H9 (cell line): ENCODE data around the gene SPECC1. TPM values are rescaled to one million over a fixed set of nuclear protein-coding genes. Genes with fewer than 3 reads are reported as not detected.

Experiments used
- DNase-seq: peaks from one replicate; pipeline ENCODE4 v3.0.0-alpha.2; 2017
- H2AFZ ChIP-seq: one replicate; pipeline ENCODE4 v1.6.1; 2013; ENCODE audit warnings: mild to moderate bottlenecking, low read length, control low read depth, moderate library complexity
- H2AK5ac ChIP-seq: 2 replicates; pipeline ENCODE4 v1.6.1; 2013; ENCODE audit warnings: low read length, control low read depth, mixed read lengths; ENCODE audit not compliant: insufficient read length
- H2BK120ac ChIP-seq: one replicate; pipeline ENCODE4 v1.6.1; 2013; ENCODE audit warnings: low read depth, mild to moderate bottlenecking, low read length, control low read depth, inconsistent platforms; ENCODE audit not compliant: poor library complexity, severe bottlenecking
- H2BK12ac ChIP-seq: 2 replicates; pipeline ENCODE4 v1.6.1; 2013; ENCODE audit warnings: low read length, control low read depth, mixed read lengths, low read depth; ENCODE audit not compliant: insufficient read length
- H2BK15ac ChIP-seq: 2 replicates; pipeline ENCODE4 v1.6.1; 2013; ENCODE audit warnings: low read depth, low read length, control low read depth
- H2BK20ac ChIP-seq: one replicate; pipeline ENCODE4 v1.6.1; 2013; ENCODE audit warnings: low read depth, mild to moderate bottlenecking, low read length, control low read depth, inconsistent platforms; ENCODE audit not compliant: poor library complexity, severe bottlenecking
- H2BK5ac ChIP-seq: 2 replicates; pipeline ENCODE4 v1.6.1; 2013; ENCODE audit warnings: low read length, control low read depth, mixed read lengths; ENCODE audit not compliant: insufficient read length
- H3K14ac ChIP-seq: 2 replicates; pipeline ENCODE4 v1.6.1; 2013; ENCODE audit warnings: low read length, control low read depth; ENCODE audit not compliant: insufficient read depth
- H3K18ac ChIP-seq: 2 replicates; pipeline ENCODE4 v1.6.1; 2013; ENCODE audit warnings: low read depth, mild to moderate bottlenecking, mixed read lengths, low read length, control low read depth; ENCODE audit not compliant: insufficient read length
- H3K23ac ChIP-seq: 2 replicates; pipeline ENCODE4 v1.6.1; 2013; ENCODE audit warnings: low read length, control low read depth, mixed read lengths, low read depth; ENCODE audit not compliant: insufficient read length
- H3K23me2 ChIP-seq: 2 replicates; pipeline ENCODE4 v1.6.1; 2013; ENCODE audit warnings: low read depth, mild to moderate bottlenecking, mixed read lengths, low read length, control low read depth; ENCODE audit not compliant: insufficient read length, poor library complexity, severe bottlenecking
- H3K27ac ChIP-seq: 2 replicates; pipeline ENCODE4 v1.5.1; 2013; ENCODE audit warnings: low read length, control low read depth, mixed read lengths, low read depth; ENCODE audit not compliant: insufficient read length
- H3K27me3 ChIP-seq: 2 replicates; pipeline ENCODE4 v1.6.1; 2013; ENCODE audit warnings: low read length, control low read depth, inconsistent platforms; ENCODE audit not compliant: insufficient read depth
- H3K4ac ChIP-seq: 2 replicates; pipeline ENCODE4 v1.6.1; 2013; ENCODE audit warnings: low read depth, mild to moderate bottlenecking, control low read depth, inconsistent platforms, low read length, moderate library complexity
- H3K4me1 ChIP-seq: 2 replicates; pipeline ENCODE4 v1.6.1; 2013; ENCODE audit warnings: low read length, control low read depth, inconsistent platforms; ENCODE audit not compliant: insufficient read depth
- H3K4me2 ChIP-seq: 2 replicates; pipeline ENCODE4 v1.6.1; 2013; ENCODE audit warnings: low read length, control low read depth, mixed read lengths; ENCODE audit not compliant: insufficient read length, insufficient read depth
- H3K56ac ChIP-seq: 2 replicates; pipeline ENCODE4 v1.6.1; 2013; ENCODE audit warnings: low read depth, mild to moderate bottlenecking, mixed read lengths, low read length, control low read depth; ENCODE audit not compliant: insufficient read length
- H3K79me1 ChIP-seq: 2 replicates; pipeline ENCODE4 v1.6.1; 2013; ENCODE audit warnings: low read depth, mild to moderate bottlenecking, moderate library complexity, low read length, control low read depth, inconsistent platforms; ENCODE audit not compliant: insufficient read depth, poor library complexity, severe bottlenecking
- H3K79me2 ChIP-seq: 2 replicates; pipeline ENCODE4 v1.6.1; 2013; ENCODE audit warnings: low read length, control low read depth, inconsistent platforms; ENCODE audit not compliant: insufficient read depth
- H3K9ac ChIP-seq: 2 replicates; pipeline ENCODE4 v1.6.1; 2013; ENCODE audit warnings: low read length, control low read depth, mixed read lengths; ENCODE audit not compliant: insufficient read length; ENCODE audit errors: extremely low read depth
- H3K9me3 ChIP-seq: one replicate; pipeline ENCODE4 v1.6.1; 2013; ENCODE audit warnings: low read depth, low read length, inconsistent platforms; ENCODE audit not compliant: control insufficient read depth
- H3T11ph ChIP-seq: one replicate; pipeline ENCODE4 v1.6.1; 2013; ENCODE audit warnings: mild to moderate bottlenecking, low read length, control low read depth, inconsistent platforms
- H4K20me1 ChIP-seq: one replicate; pipeline ENCODE4 v1.6.1; 2013; ENCODE audit not compliant: control insufficient read depth, insufficient read length, insufficient read depth
- H4K5ac ChIP-seq: 2 replicates; pipeline ENCODE4 v1.6.1; 2013; ENCODE audit warnings: low read depth, mild to moderate bottlenecking, mixed read lengths, low read length, control low read depth; ENCODE audit not compliant: insufficient read length
- H4K8ac ChIP-seq: replicated peaks from 2 replicates; pipeline ENCODE4 v1.6.1; 2013; ENCODE audit warnings: low read length, control low read depth, mixed read lengths, low read depth; ENCODE audit not compliant: insufficient read length
- H4K91ac ChIP-seq: 2 replicates; pipeline ENCODE4 v1.6.1; 2013; ENCODE audit warnings: low read depth, mild to moderate bottlenecking, moderate library complexity, mixed read lengths, low read length, control low read depth; ENCODE audit not compliant: insufficient read length
- H3K27ac Mint-ChIP-seq, 3 experiments: 2 replicates in 2 of 3; 3 replicates in 1 of 3; pipeline ENCODE4 v1.8.0; 2020 to 2021; ENCODE audit warnings: mixed read lengths in 3 of 3, mild to moderate bottlenecking in 1 of 3, moderate library complexity in 1 of 3
- H3K27me3 Mint-ChIP-seq: 2 replicates; pipeline ENCODE4 v1.8.0; 2021; ENCODE audit warnings: low read depth, mild to moderate bottlenecking, moderate library complexity, mixed read lengths
- H3K36me3 Mint-ChIP-seq, 3 experiments: 2 replicates in 2 of 3; 3 replicates in 1 of 3; pipeline ENCODE4 v1.8.0; 2020 to 2021; ENCODE audit warnings: low read depth in 3 of 3, mixed read lengths in 3 of 3; ENCODE audit not compliant: insufficient read depth in 1 of 3
- H3K4me1 Mint-ChIP-seq, 2 experiments: 2 replicates each; pipeline ENCODE4 v1.8.0; 2020; ENCODE audit warnings: mixed read lengths in 2 of 2
- H3K4me3 Mint-ChIP-seq, 2 experiments: 2 replicates in 1 of 2; 3 replicates in 1 of 2; pipeline ENCODE4 v1.8.0; 2020 to 2021; ENCODE audit warnings: mild to moderate bottlenecking in 2 of 2, mixed read lengths in 2 of 2, moderate library complexity in 1 of 2
- H3K9me3 Mint-ChIP-seq, 2 experiments: 2 replicates in 1 of 2; 3 replicates in 1 of 2; pipeline ENCODE4 v1.8.0; 2020; ENCODE audit warnings: mild to moderate bottlenecking in 2 of 2, mixed read lengths in 2 of 2, moderate library complexity in 1 of 2
- WGBS: extraction: QIAGEN DNeasy Blood & Tissue Kit; methylation state at CpG from one replicate; pipeline ENCODE4 v1.1.7; 2013; ENCODE audit warnings: missing lambda C conversion rate, low lambda C conversion rate, mixed read lengths; ENCODE audit not compliant: insufficient read length; ENCODE audit errors: extremely low coverage; 5-methylcytosine and 5-hydroxymethylcytosine counted together
- total RNA-seq: library from RNA; stranded (reverse); gene quantifications from 2 replicates; pipeline ENCODE4 v1.2.1, GENCODE V29; 2021
- TF ChIP-seq, protein P1 (sequence below): fragments of 200-600 bp; sonication (generic); conservative IDR thresholded peaks from 3 replicates; pipeline ENCODE4 v1.8.0; 2021; ENCODE audit warnings: antibody characterized with exemption, mild to moderate bottlenecking

Gene SPECC1
- total RNA-seq, 1 experiment from 2014 or later = 65.7 TPM

- Histone ChIP-seq H3K79me1 (no peaks in the 10 kb centered on the region), H3K18ac (no peak overlapping the region), H2BK15ac (no peak overlapping the region), H3K9ac (no peak overlapping the region), H2BK120ac (no peak overlapping the region), H2AK5ac (no peak overlapping the region), H3K56ac (no peak overlapping the region), H3K27me3 (no peaks in the 10 kb centered on the region), H3K27ac (no peak overlapping the region), H3K14ac (no peak overlapping the region), H3K4me1 (peaks cover 1% of the 10 kb centered on the region), H2BK5ac (no peak overlapping the region), H3K79me2 (no peaks in the 10 kb centered on the region), H3K4ac (no peak overlapping the region), H3T11ph (no peak overlapping the region), H2BK20ac (no peak overlapping the region), H3K9me3 (no peaks in the 10 kb centered on the region), H4K91ac (no peak overlapping the region), H3K23me2 (no peaks in the 10 kb centered on the region), H4K20me1 (no peaks in the 10 kb centered on the region), H4K8ac (no peak overlapping the region), H3K4me2 (no peak overlapping the region), H3K23ac (no peak overlapping the region), H2AFZ (no peak overlapping the region), H4K5ac (no peak overlapping the region), H2BK12ac (no peak overlapping the region)
- no peak overlapping the region for H3K27ac Mint-ChIP-seq
- H3K4me1 Mint-ChIP-seq = peaks cover 7% of the 10 kb centered on the region in 2 experiments
- TF ChIP-seq, protein P1, sequence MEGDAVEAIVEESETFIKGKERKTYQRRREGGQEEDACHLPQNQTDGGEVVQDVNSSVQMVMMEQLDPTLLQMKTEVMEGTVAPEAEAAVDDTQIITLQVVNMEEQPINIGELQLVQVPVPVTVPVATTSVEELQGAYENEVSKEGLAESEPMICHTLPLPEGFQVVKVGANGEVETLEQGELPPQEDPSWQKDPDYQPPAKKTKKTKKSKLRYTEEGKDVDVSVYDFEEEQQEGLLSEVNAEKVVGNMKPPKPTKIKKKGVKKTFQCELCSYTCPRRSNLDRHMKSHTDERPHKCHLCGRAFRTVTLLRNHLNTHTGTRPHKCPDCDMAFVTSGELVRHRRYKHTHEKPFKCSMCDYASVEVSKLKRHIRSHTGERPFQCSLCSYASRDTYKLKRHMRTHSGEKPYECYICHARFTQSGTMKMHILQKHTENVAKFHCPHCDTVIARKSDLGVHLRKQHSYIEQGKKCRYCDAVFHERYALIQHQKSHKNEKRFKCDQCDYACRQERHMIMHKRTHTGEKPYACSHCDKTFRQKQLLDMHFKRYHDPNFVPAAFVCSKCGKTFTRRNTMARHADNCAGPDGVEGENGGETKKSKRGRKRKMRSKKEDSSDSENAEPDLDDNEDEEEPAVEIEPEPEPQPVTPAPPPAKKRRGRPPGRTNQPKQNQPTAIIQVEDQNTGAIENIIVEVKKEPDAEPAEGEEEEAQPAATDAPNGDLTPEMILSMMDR = no peak
- peaks cover 0 to 5% (median 3%) of the 10 kb centered on the region in 3 experiments; a peak in 3 of 7 replicates for H3K36me3 Mint-ChIP-seq
- H3K4me3 Mint-ChIP-seq = no peak overlapping the region
- no CpG with 5 or more reads among the region's 2 CpGs for WGBS
- H3K9me3 Mint-ChIP-seq = peaks cover 0 to 7% of the 10 kb centered on the region in 2 experiments; a peak in 4 of 5 replicates
- DNase-seq = no peak
- peaks cover 1% of the 10 kb centered on the region; the same call in 1 of the 2 replicates for H3K27me3 Mint-ChIP-seq
Measured at GRCh38 chr17:20051624-20052023, 42.5 kb downstream of the SPECC1 start.
